ENCODE data around the gene DAPK3. TPM values are rescaled to one million over a fixed set of nuclear protein-coding genes. Genes with fewer than 3 reads are reported as not detected.
"Not testable (repeated sequence)": the region's sequence is repeated elsewhere in the genome, so short reads cannot be mapped to it uniquely, and the experiment has no call there.

Gene DAPK3
- total RNA-seq, 2 donors from 2014 or later, result 33.8 to 45.9 TPM

- peak overlapping the region; percentile 65 for H3K27ac Mint-ChIP-seq
- not testable (repeated sequence) for H3K27me3 Mint-ChIP-seq (ENCODE audit: low read depth); H3K4me1 Mint-ChIP-seq (ENCODE audit: low read depth); H3K9me3 Mint-ChIP-seq; DNase-seq; H3K36me3 Mint-ChIP-seq (ENCODE audit: insufficient read depth in 2 of 2); ATAC-seq (replicated peaks in 1 of 2)
- H3K4me3 Mint-ChIP-seq, result peak overlapping the region in 1 of 2 donors; percentile 68
Measured at GRCh38 chr19:3952755-3953276, 18.1 kb downstream of the DAPK3 start.

- H3K4me1 Mint-ChIP-seq (ENCODE audit: low read depth), result peaks cover 9% of the 10 kb centered on the region
- peak overlapping the region; percentile 65 to 91 for H3K4me3 Mint-ChIP-seq
- no peaks in the 10 kb centered on the region for H3K9me3 Mint-ChIP-seq
- peak overlapping the region; percentile 90 for H3K27ac Mint-ChIP-seq
- no peaks in the 10 kb centered on the region for H3K36me3 Mint-ChIP-seq (ENCODE audit: insufficient read depth in 2 of 2)
- H3K27me3 Mint-ChIP-seq (ENCODE audit: low read depth), result no peaks in the 10 kb centered on the region
- ATAC-seq (replicated peaks in 1 of 2), result peak; percentile 54 to 79
- peak in 1 of 2 donors; percentile 50 for DNase-seq
Measured at GRCh38 chr19:3950871-3951861, 19.7 kb downstream of the DAPK3 start.

DNA sequence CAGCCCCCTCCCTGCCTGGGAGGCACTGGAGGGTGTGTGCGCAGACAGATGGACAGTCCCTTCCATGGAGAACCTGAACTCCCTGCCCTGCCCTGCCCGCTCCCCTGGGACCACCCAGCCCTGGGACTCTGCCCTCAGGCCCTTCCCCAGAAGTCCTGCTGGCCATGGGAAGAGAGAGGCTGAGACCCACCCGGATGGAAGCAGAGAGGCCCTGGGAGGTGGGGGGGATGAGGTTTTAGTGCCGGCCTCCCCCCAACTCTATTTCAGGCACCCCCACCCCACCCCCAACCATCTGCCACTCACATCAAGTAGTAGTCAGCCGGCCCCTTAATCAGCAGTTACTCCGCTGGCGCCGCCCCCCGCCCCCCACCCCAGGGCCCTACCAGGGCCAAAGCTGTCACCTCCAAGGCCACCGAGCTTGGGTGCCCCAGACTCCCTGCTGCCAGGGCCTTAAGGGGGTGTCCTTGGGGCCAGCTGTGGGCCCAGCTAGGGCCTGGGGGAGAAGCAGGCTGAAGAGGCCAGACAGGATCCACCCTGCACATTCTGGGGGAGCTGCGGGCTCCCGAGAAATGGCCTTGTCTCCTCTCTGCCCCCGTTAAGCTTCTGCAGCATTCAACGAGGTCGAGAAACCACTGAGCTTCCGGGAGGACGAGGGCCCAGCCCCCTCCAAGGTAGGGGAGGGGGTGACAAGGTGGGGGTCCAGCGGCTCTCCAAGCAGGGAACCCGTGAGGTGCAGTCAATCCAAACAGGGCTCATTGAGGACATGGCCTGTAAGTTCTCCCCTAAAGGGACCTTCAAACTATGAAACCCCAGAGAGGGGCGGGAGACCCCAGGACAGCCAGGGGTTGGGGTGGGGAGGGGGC is 20.7 kb downstream of the DAPK3 start:
- Mint-ChIP-seq H3K4me3 (peak overlapping the region; percentile 22 to 54), H3K4me1 (ENCODE audit: low read depth) (peaks cover 9% of the 10 kb centered on the region), H3K27me3 (ENCODE audit: low read depth) (no peaks in the 10 kb centered on the region), H3K36me3 (ENCODE audit: insufficient read depth in 2 of 2) (no peaks in the 10 kb centered on the region), H3K9me3 (no peaks in the 10 kb centered on the region), H3K27ac (no peak overlapping the region)
- no peak for DNase-seq
- ATAC-seq (replicated peaks in 1 of 2), result no peak

DNA sequence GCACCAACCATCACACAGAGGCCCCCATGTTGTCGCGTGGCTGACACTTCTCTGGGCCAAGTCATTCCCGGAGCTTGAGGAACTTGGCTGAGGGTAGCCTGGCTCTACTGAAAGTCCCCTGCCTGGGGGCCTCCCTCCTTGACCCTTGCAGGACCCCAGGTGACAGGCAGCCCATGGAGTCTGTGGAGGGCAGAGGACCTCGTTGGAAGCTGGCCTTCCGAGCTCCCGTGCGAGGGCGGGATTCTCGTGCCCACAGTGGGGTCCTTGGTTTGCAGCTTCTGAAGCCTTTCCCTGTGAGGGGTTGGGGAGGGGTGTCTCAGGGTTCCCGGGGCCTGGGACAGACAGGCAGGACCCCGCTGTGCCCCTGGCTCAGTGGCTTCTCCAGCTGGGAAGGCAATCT is 21.6 kb downstream of the DAPK3 start:
- no peak overlapping the region for H3K4me3 Mint-ChIP-seq
- H3K9me3 Mint-ChIP-seq, result no peaks in the 10 kb centered on the region
- no peak for DNase-seq
- no peak overlapping the region for H3K27ac Mint-ChIP-seq
- peaks cover 9% of the 10 kb centered on the region for H3K4me1 Mint-ChIP-seq (ENCODE audit: low read depth)
- no peaks in the 10 kb centered on the region for H3K36me3 Mint-ChIP-seq (ENCODE audit: insufficient read depth in 2 of 2)
- no peaks in the 10 kb centered on the region for H3K27me3 Mint-ChIP-seq (ENCODE audit: low read depth)
- no peak for ATAC-seq (replicated peaks in 1 of 2)

DNA sequence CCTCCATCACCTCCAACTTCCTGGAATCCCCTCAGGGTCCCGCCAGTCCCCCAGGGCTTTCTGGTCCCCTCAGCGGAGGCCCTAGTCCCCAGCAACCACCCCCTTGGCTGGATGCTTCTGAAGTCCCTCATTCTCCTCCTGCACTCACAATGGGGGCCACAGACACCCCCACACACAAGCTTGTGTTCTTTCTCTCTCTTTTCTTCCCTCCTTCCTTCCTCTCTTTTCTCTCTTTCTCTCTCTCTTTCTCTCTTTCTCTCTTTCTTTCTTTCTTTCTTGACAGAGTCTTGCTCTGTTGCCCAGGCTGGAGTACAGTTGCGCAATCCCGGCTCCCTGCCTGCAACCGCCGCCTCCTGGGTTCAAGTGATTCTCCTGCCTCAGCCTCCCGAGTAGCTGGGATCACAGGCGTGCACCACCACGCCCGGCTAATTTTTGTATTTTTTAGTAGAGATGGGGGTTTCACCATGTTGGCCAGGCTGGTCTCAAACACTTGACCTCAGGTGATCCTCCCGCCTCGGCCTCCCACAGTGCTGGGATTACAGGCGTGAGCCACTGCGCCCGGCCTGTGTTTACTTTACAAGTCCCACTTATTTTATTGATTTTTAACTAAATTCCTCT is 23.5 kb downstream of the DAPK3 start:
- not testable (repeated sequence) for H3K9me3 Mint-ChIP-seq; H3K27me3 Mint-ChIP-seq (ENCODE audit: low read depth); H3K27ac Mint-ChIP-seq; ATAC-seq (replicated peaks in 1 of 2); DNase-seq; H3K36me3 Mint-ChIP-seq (ENCODE audit: insufficient read depth in 2 of 2); H3K4me1 Mint-ChIP-seq (ENCODE audit: low read depth); H3K4me3 Mint-ChIP-seq

GRCh38 chr19:3945838-3946237 is 25.1 kb downstream of the DAPK3 start:
- no peak overlapping the region for H3K27ac Mint-ChIP-seq
- no peak for ATAC-seq (replicated peaks in 1 of 2)
- H3K27me3 Mint-ChIP-seq (ENCODE audit: low read depth), result no peaks in the 10 kb centered on the region
- no peak overlapping the region for H3K4me3 Mint-ChIP-seq
- H3K9me3 Mint-ChIP-seq, result no peaks in the 10 kb centered on the region
- DNase-seq, result no peak
- no peaks in the 10 kb centered on the region for H3K36me3 Mint-ChIP-seq (ENCODE audit: insufficient read depth in 2 of 2)
- H3K4me1 Mint-ChIP-seq (ENCODE audit: low read depth), result peaks cover under 1% of the 10 kb centered on the region

GRCh38 chr19:3944018-3944721 is 26.7 kb downstream of the DAPK3 start:
- ATAC-seq (replicated peaks in 1 of 2), result no peak

DNA sequence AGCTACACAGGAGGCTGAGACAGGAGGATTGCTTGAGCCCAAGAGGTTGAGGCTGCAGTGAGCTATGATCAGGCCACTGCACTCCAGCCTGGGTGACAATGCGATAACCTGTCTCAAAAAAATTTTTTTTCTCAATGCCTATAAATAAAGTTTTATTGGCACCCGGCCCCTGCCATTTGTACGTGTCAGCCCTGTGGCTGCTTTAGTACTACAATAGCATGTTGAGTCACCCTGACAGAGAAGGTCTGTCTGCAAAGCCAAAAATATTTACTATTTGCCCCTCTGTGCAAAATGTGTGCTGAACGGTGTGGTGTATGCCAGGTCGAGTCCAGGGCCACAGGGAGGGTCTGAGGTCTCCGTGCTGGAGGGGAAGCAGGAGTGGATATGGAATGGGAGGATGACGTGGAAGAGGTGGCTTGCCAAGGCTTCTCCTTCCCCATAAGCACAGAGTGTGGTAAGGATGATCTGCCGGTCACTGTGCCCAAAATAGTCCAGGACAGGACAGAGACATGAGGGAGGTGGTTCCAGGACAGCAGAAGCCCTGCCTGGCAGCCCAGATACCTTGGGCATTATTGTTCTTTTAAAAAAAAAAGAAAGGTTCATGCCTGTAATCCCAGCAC is 28.0 kb downstream of the DAPK3 start:
- H3K9me3 Mint-ChIP-seq, result no peaks in the 10 kb centered on the region
- DNase-seq (no peak), ATAC-seq (replicated peaks in 1 of 2) (no peak)
- no peaks in the 10 kb centered on the region for H3K4me1 Mint-ChIP-seq (ENCODE audit: low read depth)
- H3K4me3 Mint-ChIP-seq, result no peak overlapping the region
- no peaks in the 10 kb centered on the region for H3K36me3 Mint-ChIP-seq (ENCODE audit: insufficient read depth in 2 of 2)
- H3K27ac Mint-ChIP-seq, result no peak overlapping the region
- H3K27me3 Mint-ChIP-seq (ENCODE audit: low read depth), result no peaks in the 10 kb centered on the region

More at GRCh38 chr19:3944018-3944721, 26.7 kb downstream of the DAPK3 start:
- H3K27me3 Mint-ChIP-seq (ENCODE audit: low read depth), result no peaks in the 10 kb centered on the region
- no peak for DNase-seq
- no peaks in the 10 kb centered on the region for H3K4me1 Mint-ChIP-seq (ENCODE audit: low read depth)
- no peak overlapping the region for H3K4me3 Mint-ChIP-seq
- H3K36me3 Mint-ChIP-seq (ENCODE audit: insufficient read depth in 2 of 2), result no peaks in the 10 kb centered on the region
- no peak overlapping the region for H3K27ac Mint-ChIP-seq
- no peaks in the 10 kb centered on the region for H3K9me3 Mint-ChIP-seq

DNA sequence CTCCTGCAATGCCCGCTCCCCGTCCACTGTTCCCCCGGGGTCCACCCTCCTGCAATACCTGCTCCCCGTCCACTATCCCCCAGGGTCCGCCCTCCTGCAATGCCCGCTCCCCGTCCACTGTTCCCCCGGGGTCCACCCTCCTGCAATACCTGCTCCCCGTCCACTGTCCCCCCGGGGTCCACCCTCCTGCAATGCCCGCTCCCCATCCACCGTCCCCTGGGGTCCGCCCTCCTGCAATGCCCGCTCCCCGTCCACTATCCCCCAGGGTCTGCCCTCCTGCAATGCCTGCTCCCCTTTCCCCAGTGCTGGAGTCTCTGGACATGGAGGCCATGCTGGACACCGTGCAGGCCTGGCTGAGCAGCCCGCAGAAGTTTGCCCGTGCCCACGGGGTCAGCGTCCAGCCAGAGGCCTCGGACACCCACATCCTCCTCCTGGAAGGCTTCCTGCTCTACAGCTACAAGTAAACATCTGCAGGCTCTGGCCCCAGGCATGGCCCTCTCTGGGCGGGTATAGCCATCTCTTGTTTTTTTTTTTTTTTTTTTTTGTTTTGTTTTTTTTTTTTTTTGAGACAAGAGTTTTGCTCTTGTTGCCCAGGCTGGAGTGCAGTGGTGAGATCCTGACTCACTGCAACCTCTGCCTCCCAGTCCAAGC is 32.5 kb downstream of the DAPK3 start:
- not testable (repeated sequence) for H3K4me3 Mint-ChIP-seq; H3K9me3 Mint-ChIP-seq; ATAC-seq (replicated peaks in 1 of 2); H3K27me3 Mint-ChIP-seq (ENCODE audit: low read depth); H3K4me1 Mint-ChIP-seq (ENCODE audit: low read depth); H3K27ac Mint-ChIP-seq; DNase-seq; H3K36me3 Mint-ChIP-seq (ENCODE audit: insufficient read depth in 2 of 2)

GRCh38 chr19:3936506-3937442 is 34.1 kb downstream of the DAPK3 start:
- no peak overlapping the region for H3K27ac Mint-ChIP-seq
- H3K4me3 Mint-ChIP-seq, result no peak overlapping the region
- H3K4me1 Mint-ChIP-seq (ENCODE audit: low read depth), result no peaks in the 10 kb centered on the region
- H3K27me3 Mint-ChIP-seq (ENCODE audit: low read depth), result peaks cover 5% of the 10 kb centered on the region
- ATAC-seq (replicated peaks in 1 of 2), result no peak
- H3K9me3 Mint-ChIP-seq, result no peaks in the 10 kb centered on the region
- H3K36me3 Mint-ChIP-seq (ENCODE audit: insufficient read depth in 2 of 2), result no peaks in the 10 kb centered on the region
- DNase-seq, result no peak

Measured in activated T-cell treated with anti-CD3 and anti-CD28 coated beads, Interleukin-2, amount 50 U/mL, for 72 hours (primary cell).